H1 (cell line): ENCODE data around the gene ALDH1L2. TPM values are rescaled to one million over a fixed set of nuclear protein-coding genes. Genes with fewer than 3 reads are reported as not detected.

Source experiments
- BACH1 ChIP-seq: IDR thresholded peaks from 2 replicates; pipeline ENCODE4 v1.6.1; 2012; ENCODE audit warnings: low read length, improper control_type of control experiment
- BCL11A ChIP-seq, 2 experiments: IDR thresholded peaks; one replicate each; pipeline ENCODE4 v1.6.1; 2011; ENCODE audit warnings: low read depth in 2 of 2, low read length in 2 of 2, mild to moderate bottlenecking in 2 of 2
- CHD2 ChIP-seq: IDR thresholded peaks from 2 replicates; pipeline ENCODE4 v1.6.1; 2012; ENCODE audit warnings: low read length, improper control_type of control experiment
- CREB1 ChIP-seq: IDR thresholded peaks from 2 replicates; pipeline ENCODE4 v1.6.1; 2012; ENCODE audit warnings: inconsistent platforms
- CTBP2 ChIP-seq: IDR thresholded peaks from 2 replicates; pipeline ENCODE4 v1.7.0; 2011; ENCODE audit warnings: borderline replicate concordance, mild to moderate bottlenecking, moderate library complexity, mixed read lengths, low read length; ENCODE audit not compliant: insufficient read depth, insufficient read length
- EGR1 ChIP-seq: IDR thresholded peaks from 2 replicates; pipeline ENCODE4 v1.6.1; 2011; ENCODE audit warnings: low read depth, low read length, borderline replicate concordance
- EP300 ChIP-seq, 2 experiments: IDR thresholded peaks; 1 replicate in 1 of 2; 2 replicates in 1 of 2; pipeline ENCODE4 v1.6.1; 2011 to 2012; ENCODE audit warnings: low read depth in 2 of 2, low read length in 2 of 2, mild to moderate bottlenecking in 2 of 2, borderline replicate concordance in 1 of 2, inconsistent platforms in 1 of 2, moderate library complexity in 1 of 2
- JUND ChIP-seq: IDR thresholded peaks from 2 replicates; pipeline ENCODE4 v1.6.1; 2011; ENCODE audit warnings: mild to moderate bottlenecking, improper control_type of control experiment, low read length
- NANOG ChIP-seq: IDR thresholded peaks from 2 replicates; pipeline ENCODE4 v1.6.1; 2011; ENCODE audit warnings: low read length, low read depth, mild to moderate bottlenecking, inconsistent platforms; ENCODE audit not compliant: insufficient read depth, poor library complexity, severe bottlenecking
- POLR2AphosphoS5 ChIP-seq: IDR thresholded peaks from 2 replicates; pipeline ENCODE4 v1.6.1; 2011; ENCODE audit warnings: low read depth, low read length
- SP2 ChIP-seq: IDR thresholded peaks from 2 replicates; pipeline ENCODE4 v1.6.1; 2012; ENCODE audit warnings: mild to moderate bottlenecking, low read length, inconsistent platforms
- YY1 ChIP-seq: IDR thresholded peaks from 2 replicates; pipeline ENCODE4 v1.6.1; 2011; ENCODE audit warnings: low read depth, mild to moderate bottlenecking, low read length
- polyA plus RNA-seq, 7 experiments: library from polyadenylated mRNA; depleted of rRNA in 3 of 7; stranded (reverse) in 5 of 7; unstranded in 2 of 7; fragments of >200 nt in 5 of 7; fragments of 200-250 nt in 2 of 7; gene quantifications; 1 replicate in 5 of 7; 2 replicates in 1 of 7; 4 replicates in 1 of 7; pipeline versions ENCODE4 v1.2.1 to v1.2.3, GENCODE V29; 2011 to 2013; ENCODE audit warnings: missing spikeins in 2 of 7, mixed read lengths in 2 of 7
- total RNA-seq: library from RNA; stranded (reverse); fragmentation: NEBNext Ultra II Directional; extraction: Animal tissue kit (Norgen Biotek cat#: 25700); gene quantifications from 2 replicates; pipeline ENCODE4 v1.2.1, GENCODE V29; 2021
- TF ChIP-seq, protein P1 (sequence below): fragments of 300-600 bp; sonication (generic); IDR thresholded peaks from 2 replicates; pipeline ENCODE4 v1.7.1; 2012; ENCODE audit warnings: low read length, moderate library complexity, mild to moderate bottlenecking, inconsistent platforms; ENCODE audit not compliant: insufficient replicate concordance

Gene ALDH1L2
- total and polyA plus RNA-seq, 2 of the 8 experiments (the other 6 are each of a cell fraction or from before 2014, with no cell fraction given): 3.7 to 7.2 TPM

DNA sequence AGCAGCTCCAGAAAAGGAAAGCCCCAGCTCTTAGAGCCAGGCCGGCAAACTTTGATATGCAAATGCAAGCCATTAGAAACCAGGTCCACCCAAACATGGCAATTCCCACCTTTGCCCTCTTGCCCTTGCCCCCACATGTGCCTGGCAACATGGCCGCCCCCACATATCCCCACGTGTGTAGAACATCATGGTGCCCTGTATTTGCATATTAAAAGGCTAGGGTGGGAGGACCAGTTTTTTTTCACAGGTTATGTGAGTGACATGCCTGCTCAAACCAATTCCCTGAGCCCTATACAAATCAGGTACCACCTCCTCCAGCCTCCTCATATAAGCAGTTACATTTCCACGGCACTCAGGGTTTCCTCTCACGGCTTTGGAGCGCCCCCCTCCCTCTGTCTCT is 6.1 kb upstream of the ALDH1L2 start (continued):
- TF ChIP-seq, protein P1, sequence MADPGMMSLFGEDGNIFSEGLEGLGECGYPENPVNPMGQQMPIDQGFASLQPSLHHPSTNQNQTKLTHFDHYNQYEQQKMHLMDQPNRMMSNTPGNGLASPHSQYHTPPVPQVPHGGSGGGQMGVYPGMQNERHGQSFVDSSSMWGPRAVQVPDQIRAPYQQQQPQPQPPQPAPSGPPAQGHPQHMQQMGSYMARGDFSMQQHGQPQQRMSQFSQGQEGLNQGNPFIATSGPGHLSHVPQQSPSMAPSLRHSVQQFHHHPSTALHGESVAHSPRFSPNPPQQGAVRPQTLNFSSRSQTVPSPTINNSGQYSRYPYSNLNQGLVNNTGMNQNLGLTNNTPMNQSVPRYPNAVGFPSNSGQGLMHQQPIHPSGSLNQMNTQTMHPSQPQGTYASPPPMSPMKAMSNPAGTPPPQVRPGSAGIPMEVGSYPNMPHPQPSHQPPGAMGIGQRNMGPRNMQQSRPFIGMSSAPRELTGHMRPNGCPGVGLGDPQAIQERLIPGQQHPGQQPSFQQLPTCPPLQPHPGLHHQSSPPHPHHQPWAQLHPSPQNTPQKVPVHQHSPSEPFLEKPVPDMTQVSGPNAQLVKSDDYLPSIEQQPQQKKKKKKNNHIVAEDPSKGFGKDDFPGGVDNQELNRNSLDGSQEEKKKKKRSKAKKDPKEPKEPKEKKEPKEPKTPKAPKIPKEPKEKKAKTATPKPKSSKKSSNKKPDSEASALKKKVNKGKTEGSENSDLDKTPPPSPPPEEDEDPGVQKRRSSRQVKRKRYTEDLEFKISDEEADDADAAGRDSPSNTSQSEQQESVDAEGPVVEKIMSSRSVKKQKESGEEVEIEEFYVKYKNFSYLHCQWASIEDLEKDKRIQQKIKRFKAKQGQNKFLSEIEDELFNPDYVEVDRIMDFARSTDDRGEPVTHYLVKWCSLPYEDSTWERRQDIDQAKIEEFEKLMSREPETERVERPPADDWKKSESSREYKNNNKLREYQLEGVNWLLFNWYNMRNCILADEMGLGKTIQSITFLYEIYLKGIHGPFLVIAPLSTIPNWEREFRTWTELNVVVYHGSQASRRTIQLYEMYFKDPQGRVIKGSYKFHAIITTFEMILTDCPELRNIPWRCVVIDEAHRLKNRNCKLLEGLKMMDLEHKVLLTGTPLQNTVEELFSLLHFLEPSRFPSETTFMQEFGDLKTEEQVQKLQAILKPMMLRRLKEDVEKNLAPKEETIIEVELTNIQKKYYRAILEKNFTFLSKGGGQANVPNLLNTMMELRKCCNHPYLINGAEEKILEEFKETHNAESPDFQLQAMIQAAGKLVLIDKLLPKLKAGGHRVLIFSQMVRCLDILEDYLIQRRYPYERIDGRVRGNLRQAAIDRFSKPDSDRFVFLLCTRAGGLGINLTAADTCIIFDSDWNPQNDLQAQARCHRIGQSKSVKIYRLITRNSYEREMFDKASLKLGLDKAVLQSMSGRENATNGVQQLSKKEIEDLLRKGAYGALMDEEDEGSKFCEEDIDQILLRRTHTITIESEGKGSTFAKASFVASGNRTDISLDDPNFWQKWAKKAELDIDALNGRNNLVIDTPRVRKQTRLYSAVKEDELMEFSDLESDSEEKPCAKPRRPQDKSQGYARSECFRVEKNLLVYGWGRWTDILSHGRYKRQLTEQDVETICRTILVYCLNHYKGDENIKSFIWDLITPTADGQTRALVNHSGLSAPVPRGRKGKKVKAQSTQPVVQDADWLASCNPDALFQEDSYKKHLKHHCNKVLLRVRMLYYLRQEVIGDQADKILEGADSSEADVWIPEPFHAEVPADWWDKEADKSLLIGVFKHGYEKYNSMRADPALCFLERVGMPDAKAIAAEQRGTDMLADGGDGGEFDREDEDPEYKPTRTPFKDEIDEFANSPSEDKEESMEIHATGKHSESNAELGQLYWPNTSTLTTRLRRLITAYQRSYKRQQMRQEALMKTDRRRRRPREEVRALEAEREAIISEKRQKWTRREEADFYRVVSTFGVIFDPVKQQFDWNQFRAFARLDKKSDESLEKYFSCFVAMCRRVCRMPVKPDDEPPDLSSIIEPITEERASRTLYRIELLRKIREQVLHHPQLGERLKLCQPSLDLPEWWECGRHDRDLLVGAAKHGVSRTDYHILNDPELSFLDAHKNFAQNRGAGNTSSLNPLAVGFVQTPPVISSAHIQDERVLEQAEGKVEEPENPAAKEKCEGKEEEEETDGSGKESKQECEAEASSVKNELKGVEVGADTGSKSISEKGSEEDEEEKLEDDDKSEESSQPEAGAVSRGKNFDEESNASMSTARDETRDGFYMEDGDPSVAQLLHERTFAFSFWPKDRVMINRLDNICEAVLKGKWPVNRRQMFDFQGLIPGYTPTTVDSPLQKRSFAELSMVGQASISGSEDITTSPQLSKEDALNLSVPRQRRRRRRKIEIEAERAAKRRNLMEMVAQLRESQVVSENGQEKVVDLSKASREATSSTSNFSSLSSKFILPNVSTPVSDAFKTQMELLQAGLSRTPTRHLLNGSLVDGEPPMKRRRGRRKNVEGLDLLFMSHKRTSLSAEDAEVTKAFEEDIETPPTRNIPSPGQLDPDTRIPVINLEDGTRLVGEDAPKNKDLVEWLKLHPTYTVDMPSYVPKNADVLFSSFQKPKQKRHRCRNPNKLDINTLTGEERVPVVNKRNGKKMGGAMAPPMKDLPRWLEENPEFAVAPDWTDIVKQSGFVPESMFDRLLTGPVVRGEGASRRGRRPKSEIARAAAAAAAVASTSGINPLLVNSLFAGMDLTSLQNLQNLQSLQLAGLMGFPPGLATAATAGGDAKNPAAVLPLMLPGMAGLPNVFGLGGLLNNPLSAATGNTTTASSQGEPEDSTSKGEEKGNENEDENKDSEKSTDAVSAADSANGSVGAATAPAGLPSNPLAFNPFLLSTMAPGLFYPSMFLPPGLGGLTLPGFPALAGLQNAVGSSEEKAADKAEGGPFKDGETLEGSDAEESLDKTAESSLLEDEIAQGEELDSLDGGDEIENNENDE: no peak
- TF ChIP-seq CTBP2: no peak
- TF ChIP-seq YY1: peak; percentile 89
- TF ChIP-seq JUND: no peak
- TF ChIP-seq POLR2AphosphoS5: no peak
- no peak for TF ChIP-seq CREB1
- TF ChIP-seq NANOG: no peak
- no peak for TF ChIP-seq EGR1
- no peak for TF ChIP-seq BACH1
- TF ChIP-seq EP300 (IDR thresholded peaks at IDR 0.05; ENCODE audit: borderline replicate concordance in 1 of 2, low read depth in 2 of 2, low read length in 2 of 2): no peak
- TF ChIP-seq CHD2: no peak
- TF ChIP-seq BCL11A (IDR thresholded peaks at IDR 0.05; ENCODE audit: low read depth in 2 of 2, low read length in 2 of 2): no peak
- TF ChIP-seq SP2: no peak
